ENCODE results near the gene CENPP.

CENPP gene

DNA sequence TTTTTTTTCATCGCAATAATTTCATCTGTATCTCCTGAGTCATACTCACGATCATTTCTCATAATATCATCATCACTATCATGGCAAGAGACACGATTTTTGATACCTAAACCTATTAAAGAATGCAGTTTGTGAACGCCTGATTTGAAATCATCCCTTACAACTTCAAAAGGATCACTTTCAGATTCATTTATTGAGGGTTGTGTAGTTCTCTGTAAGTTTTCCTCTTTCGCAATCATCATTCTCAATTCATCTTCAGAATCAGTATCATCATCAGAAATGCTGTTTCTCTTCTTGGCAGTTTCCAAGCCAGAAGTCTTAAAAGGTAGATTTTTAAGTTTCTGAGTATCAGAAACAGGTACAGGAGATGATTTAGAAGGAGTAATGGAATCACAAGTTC lies 10.3 kb upstream of the CENPP start:
- no peak overlapping the region for H3K4me3 ChIP-seq (ENCODE audit: low read depth in 1 of 2, low read length in 2 of 2)
- no peak overlapping the region for H3K27ac ChIP-seq (ENCODE audit: low read length)
- H3K36me3 ChIP-seq (ENCODE audit: control insufficient read depth in 1 of 2, insufficient read depth in 2 of 2, low read length in 2 of 2), result peaks cover 42 to 85% of the 10 kb centered on the region in 2 donors
- H3K9me3 ChIP-seq (ENCODE audit: control insufficient read depth in 1 of 2, low read length in 2 of 2), result no peaks in the 10 kb centered on the region
- H3K4me1 ChIP-seq (ENCODE audit: control insufficient read depth in 1 of 2, insufficient read depth in 2 of 2, low read length in 2 of 2), result peaks cover 0 to 5% of the 10 kb centered on the region in 2 donors
- H3K27me3 ChIP-seq (ENCODE audit: low read depth, low read length), result no peaks in the 10 kb centered on the region

DNA sequence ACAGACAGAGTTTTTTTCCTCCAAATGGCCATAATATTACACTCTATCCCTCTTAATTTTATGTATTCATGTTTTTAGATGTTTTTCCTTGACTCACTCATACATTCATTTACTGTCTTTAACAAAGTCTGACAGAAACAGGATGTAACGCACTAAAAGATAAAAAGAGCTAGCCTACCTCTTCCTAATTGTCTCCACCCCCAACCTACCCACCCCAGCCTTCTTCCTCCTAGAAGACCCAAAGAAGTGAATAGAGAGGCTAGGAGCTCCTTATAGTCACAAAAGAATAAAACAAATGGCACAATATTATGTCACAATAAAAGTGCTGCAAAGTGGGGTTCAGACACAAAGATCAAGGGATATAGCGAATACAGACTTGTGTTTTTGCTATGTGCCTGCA lies 1.3 kb upstream of the CENPP start:
- Histone ChIP-seq H3K27ac (ENCODE audit: low read length) (peak overlapping the region; percentile 99), H3K4me1 (ENCODE audit: control insufficient read depth in 1 of 2, insufficient read depth in 2 of 2, low read length in 2 of 2) (peaks cover 9 to 22% of the 10 kb centered on the region in 2 donors)

DNA sequence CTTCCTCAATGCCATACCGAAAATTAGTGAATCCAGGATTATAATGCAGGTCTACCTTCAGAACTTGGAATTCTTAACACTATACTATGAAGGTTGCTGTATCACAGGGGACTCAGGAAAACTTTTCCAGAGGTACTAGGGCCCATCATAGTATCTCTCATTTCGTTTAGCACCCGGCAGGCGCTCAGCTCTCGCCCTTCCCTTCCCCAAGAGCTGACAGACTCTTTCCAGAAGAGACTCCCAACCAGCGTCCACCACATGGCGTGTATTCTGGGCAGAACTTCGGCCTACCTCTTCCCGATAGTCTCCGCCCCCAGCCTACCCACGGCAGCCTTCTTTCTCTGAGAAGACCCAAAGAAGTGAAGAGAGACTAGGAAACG lies 874 bp upstream of the CENPP start:
- peaks cover 9 to 22% of the 10 kb centered on the region in 2 donors for H3K4me1 ChIP-seq (ENCODE audit: control insufficient read depth in 1 of 2, insufficient read depth in 2 of 2, low read length in 2 of 2)
- H3K9me3 ChIP-seq (ENCODE audit: control insufficient read depth in 1 of 2, low read length in 2 of 2), result no peaks in the 10 kb centered on the region
- peak overlapping the region; percentile 80 to 81 for H3K4me3 ChIP-seq (ENCODE audit: low read depth in 1 of 2, low read length in 2 of 2)
- peak overlapping the region; percentile 99 for H3K27ac ChIP-seq (ENCODE audit: low read length)
- H3K36me3 ChIP-seq (ENCODE audit: control insufficient read depth in 1 of 2, insufficient read depth in 2 of 2, low read length in 2 of 2), result peaks cover 10 to 20% of the 10 kb centered on the region in 2 donors
- no peaks in the 10 kb centered on the region for H3K27me3 ChIP-seq (ENCODE audit: low read depth, low read length)

More for the DNA sequence above, 1.3 kb upstream of the CENPP start:
- H3K36me3 ChIP-seq (ENCODE audit: control insufficient read depth in 1 of 2, insufficient read depth in 2 of 2, low read length in 2 of 2), result peaks cover 15 to 25% of the 10 kb centered on the region in 2 donors
- H3K4me3 ChIP-seq (ENCODE audit: low read depth in 1 of 2, low read length in 2 of 2), result peak overlapping the region; percentile 80 to 81
- no peaks in the 10 kb centered on the region for H3K27me3 ChIP-seq (ENCODE audit: low read depth, low read length)
- H3K9me3 ChIP-seq (ENCODE audit: control insufficient read depth in 1 of 2, low read length in 2 of 2), result no peaks in the 10 kb centered on the region

DNA sequence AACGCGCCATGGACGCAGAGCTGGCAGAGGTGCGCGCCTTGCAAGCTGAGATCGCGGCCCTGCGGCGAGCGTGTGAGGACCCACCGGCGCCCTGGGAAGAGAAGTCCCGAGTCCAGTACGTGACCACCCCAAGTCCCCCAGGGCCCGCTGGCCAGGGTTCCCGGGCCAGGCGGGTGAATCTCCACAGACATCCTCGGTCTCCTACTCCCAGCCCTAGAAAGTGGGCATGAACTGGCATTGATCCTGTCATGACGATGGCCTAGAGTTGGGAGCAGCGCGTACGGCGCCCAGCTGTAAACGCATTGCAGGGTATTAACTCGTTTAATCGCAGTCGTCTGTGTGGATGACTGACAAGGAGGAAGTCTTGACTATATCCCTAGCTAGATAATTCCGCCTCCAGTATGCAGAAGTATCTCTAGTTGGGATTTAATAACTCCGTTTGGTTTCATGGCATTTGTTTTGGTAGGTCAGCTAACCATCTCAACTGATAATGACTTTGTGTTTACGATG lies 293 bp downstream of the CENPP start:
- Histone ChIP-seq H3K4me3 (ENCODE audit: low read depth in 1 of 2, low read length in 2 of 2) (peak overlapping the region; percentile 80 to 81), H3K27me3 (ENCODE audit: low read depth, low read length) (no peaks in the 10 kb centered on the region), H3K36me3 (ENCODE audit: control insufficient read depth in 1 of 2, insufficient read depth in 2 of 2, low read length in 2 of 2) (peaks cover 6 to 14% of the 10 kb centered on the region in 2 donors), H3K27ac (ENCODE audit: low read length) (peak overlapping the region; percentile 99), H3K4me1 (ENCODE audit: control insufficient read depth in 1 of 2, insufficient read depth in 2 of 2, low read length in 2 of 2) (peaks cover 9 to 22% of the 10 kb centered on the region in 2 donors), H3K9me3 (ENCODE audit: control insufficient read depth in 1 of 2, low read length in 2 of 2) (no peaks in the 10 kb centered on the region)

DNA sequence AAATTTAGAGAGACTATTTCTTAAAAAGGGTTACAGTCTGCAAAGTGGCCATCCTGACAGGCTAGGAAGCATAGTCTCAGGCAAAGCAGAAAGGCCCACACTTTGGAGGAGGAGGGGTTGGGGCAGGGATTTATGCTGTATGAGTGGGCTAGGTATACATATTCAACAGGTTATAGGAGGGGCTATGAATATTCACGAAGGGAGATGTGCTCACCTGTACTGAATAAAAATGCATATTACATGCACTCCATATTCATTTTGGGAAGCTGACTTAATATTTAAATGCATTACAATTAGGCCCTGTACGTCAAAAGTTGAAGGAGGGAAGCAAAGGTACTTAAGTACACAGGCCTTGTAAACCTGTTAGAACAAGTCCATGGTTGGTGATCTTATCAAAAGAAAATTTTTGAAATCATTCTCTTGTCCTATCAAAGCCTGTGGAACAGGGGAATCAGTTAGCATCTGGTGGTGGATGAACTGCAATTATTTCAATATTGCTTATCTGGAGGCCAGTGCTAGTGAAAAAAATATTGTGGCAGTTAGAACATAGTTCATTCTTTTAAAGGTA lies 1.6 kb downstream of the CENPP start:
- Histone ChIP-seq H3K4me1 (ENCODE audit: control insufficient read depth in 1 of 2, insufficient read depth in 2 of 2, low read length in 2 of 2) (peaks cover 9 to 22% of the 10 kb centered on the region in 2 donors), H3K36me3 (ENCODE audit: control insufficient read depth in 1 of 2, insufficient read depth in 2 of 2, low read length in 2 of 2) (peaks cover 6 to 9% of the 10 kb centered on the region in 2 donors), H3K27ac (ENCODE audit: low read length) (no peak overlapping the region), H3K27me3 (ENCODE audit: low read depth, low read length) (no peaks in the 10 kb centered on the region), H3K9me3 (ENCODE audit: control insufficient read depth in 1 of 2, low read length in 2 of 2) (no peaks in the 10 kb centered on the region), H3K4me3 (ENCODE audit: low read depth in 1 of 2, low read length in 2 of 2) (no peak overlapping the region)

DNA sequence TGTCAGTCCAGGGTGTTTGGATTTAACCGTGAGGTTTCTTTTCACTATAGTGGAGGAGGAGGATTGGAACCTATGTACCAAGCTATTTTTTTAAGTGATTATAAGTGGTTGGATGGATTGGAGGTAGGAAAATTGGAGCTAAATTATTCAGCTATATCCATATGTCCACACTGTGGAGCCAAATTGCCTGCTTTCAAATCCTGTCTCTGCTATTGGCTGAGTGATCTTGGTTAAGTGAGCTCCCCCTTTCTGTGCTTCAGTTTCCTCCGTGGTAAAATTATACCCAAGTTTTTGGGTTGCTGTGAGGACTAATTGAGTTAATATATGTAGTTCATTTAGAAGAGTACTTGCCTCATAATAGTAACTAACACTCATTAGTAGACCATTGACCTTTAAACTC lies 2.5 kb downstream of the CENPP start:
- no peak overlapping the region for H3K27ac ChIP-seq (ENCODE audit: low read length)
- peaks cover under 1% of the 10 kb centered on the region in 2 donors for H3K36me3 ChIP-seq (ENCODE audit: control insufficient read depth in 1 of 2, insufficient read depth in 2 of 2, low read length in 2 of 2)
- peaks cover 9 to 22% of the 10 kb centered on the region in 2 donors for H3K4me1 ChIP-seq (ENCODE audit: control insufficient read depth in 1 of 2, insufficient read depth in 2 of 2, low read length in 2 of 2)
- H3K9me3 ChIP-seq (ENCODE audit: control insufficient read depth in 1 of 2, low read length in 2 of 2), result no peaks in the 10 kb centered on the region
- no peaks in the 10 kb centered on the region for H3K27me3 ChIP-seq (ENCODE audit: low read depth, low read length)
- no peak overlapping the region for H3K4me3 ChIP-seq (ENCODE audit: low read depth in 1 of 2, low read length in 2 of 2)

DNA sequence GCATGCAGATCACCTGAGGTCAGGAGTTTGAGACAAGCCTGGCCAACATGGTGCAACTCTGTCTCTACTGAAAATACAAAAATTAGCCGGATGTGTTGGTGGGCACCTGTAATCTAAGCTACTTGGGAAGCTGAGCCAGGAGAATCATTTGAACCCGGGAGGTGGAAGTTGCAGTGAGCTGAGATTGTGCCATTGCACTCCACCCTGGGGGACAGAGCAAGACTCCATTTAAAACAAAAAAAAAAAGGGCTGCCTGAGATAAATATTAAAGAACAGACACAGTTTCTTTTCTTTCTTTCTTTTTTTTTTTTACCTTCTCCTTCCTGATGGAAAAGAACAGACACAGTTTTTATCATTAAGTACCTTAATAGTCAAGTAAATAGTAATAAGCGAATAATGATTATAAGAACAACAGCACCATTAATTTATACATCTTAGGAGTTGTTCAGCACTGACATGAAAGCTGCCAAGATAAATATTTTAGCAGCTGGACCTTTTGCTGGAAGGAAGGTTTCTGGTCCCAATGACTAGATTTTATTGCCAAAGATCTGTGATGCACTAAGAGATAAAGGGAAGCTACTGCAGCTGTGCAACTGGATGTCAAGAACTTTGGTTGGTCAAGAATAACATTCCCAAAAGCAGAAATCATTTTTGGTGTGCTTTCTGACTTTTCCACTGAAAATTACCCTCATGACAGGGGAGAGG lies 7.0 kb downstream of the CENPP start:
- Histone ChIP-seq H3K27me3 (ENCODE audit: low read depth, low read length) (no peaks in the 10 kb centered on the region), H3K27ac (ENCODE audit: low read length) (no peak overlapping the region), H3K4me1 (ENCODE audit: control insufficient read depth in 1 of 2, insufficient read depth in 2 of 2, low read length in 2 of 2) (no peaks in the 10 kb centered on the region), H3K36me3 (ENCODE audit: control insufficient read depth in 1 of 2, insufficient read depth in 2 of 2, low read length in 2 of 2) (no peaks in the 10 kb centered on the region), H3K4me3 (ENCODE audit: low read depth in 1 of 2, low read length in 2 of 2) (no peak overlapping the region), H3K9me3 (ENCODE audit: control insufficient read depth in 1 of 2, low read length in 2 of 2) (no peaks in the 10 kb centered on the region)

DNA sequence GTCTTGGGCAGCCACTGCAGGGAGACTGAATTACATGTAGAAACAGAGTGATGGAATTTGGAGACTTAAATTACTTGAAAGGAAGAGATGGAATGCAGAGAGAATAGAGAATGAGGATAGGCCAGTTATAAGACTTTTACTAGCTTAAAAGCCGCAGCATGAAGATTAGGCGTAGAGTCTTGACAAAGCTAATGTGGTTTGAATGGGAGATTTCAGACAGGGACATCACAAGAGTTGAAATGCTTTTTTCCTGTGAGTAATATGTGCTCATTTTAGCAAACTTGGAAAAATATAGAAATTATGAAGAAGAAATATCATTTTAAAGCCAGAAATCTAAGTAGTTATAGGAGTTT lies 7.5 kb downstream of the CENPP start:
- H3K4me3 ChIP-seq (ENCODE audit: low read depth in 1 of 2, low read length in 2 of 2), result no peak overlapping the region
- peaks cover 0 to under 1% of the 10 kb centered on the region in 2 donors for H3K36me3 ChIP-seq (ENCODE audit: control insufficient read depth in 1 of 2, insufficient read depth in 2 of 2, low read length in 2 of 2)
- no peaks in the 10 kb centered on the region for H3K27me3 ChIP-seq (ENCODE audit: low read depth, low read length)
- no peaks in the 10 kb centered on the region for H3K4me1 ChIP-seq (ENCODE audit: control insufficient read depth in 1 of 2, insufficient read depth in 2 of 2, low read length in 2 of 2)
- H3K27ac ChIP-seq (ENCODE audit: low read length), result no peak overlapping the region
- no peaks in the 10 kb centered on the region for H3K9me3 ChIP-seq (ENCODE audit: control insufficient read depth in 1 of 2, low read length in 2 of 2)

DNA sequence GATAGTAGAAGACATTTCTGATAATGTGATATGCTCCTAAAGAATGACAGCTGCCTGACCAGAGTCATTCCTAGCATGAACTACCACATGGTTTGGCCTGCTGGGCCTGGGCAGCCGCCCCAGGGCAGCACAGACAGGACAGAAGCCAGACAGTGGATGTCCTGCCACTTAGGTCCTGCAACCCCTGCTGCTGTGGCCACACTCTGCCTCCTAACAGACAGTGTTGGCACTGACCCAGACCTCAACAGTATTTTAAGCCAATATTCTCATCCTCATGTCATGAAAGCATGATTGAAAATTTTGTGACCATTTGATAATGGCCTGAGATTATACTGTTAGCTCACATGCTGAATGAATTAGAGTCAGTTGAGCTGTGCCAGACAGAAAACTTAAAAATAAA lies 15.8 kb downstream of the CENPP start:
- no peak overlapping the region for H3K4me3 ChIP-seq (ENCODE audit: low read depth in 1 of 2, low read length in 2 of 2)
- no peaks in the 10 kb centered on the region for H3K9me3 ChIP-seq (ENCODE audit: control insufficient read depth in 1 of 2, low read length in 2 of 2)
- no peak overlapping the region for H3K27ac ChIP-seq (ENCODE audit: low read length)
- H3K36me3 ChIP-seq (ENCODE audit: control insufficient read depth in 1 of 2, insufficient read depth in 2 of 2, low read length in 2 of 2), result peaks cover 0 to 7% of the 10 kb centered on the region in 2 donors
- peaks cover 0 to 8% of the 10 kb centered on the region in 2 donors for H3K4me1 ChIP-seq (ENCODE audit: control insufficient read depth in 1 of 2, insufficient read depth in 2 of 2, low read length in 2 of 2)
- no peaks in the 10 kb centered on the region for H3K27me3 ChIP-seq (ENCODE audit: low read depth, low read length)

DNA sequence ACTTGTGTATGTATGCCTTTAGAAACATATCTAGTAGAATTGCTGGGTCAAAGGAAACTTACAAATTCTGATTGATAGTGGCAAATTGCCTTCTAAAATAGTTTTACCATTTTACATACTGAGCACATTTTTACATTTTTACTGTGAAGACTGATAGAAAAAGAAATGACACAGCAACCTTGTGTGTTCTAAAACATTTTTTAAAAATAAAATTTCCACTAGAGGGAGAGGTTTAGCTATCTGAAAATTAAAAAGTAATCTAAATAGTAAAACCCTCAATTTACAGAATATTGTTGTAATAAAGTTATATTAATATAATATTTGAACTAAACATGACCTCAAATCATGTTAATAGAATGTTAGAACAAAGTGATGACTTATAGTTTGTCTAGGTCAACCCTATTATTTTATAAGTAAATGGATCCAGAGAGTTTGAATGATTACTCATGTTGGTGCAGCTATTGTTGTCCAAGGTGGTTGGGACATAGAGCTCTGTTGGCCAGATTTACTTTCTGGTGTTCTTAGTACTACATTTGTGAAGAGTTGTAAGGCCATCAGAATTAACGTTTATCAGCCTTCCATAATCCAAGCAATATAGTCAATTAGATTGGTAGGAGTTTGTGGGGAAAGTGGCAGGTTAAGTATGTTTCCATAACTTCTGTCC lies 17.2 kb downstream of the CENPP start:
- Histone ChIP-seq H3K4me1 (ENCODE audit: control insufficient read depth in 1 of 2, insufficient read depth in 2 of 2, low read length in 2 of 2) (peaks cover 0 to 8% of the 10 kb centered on the region in 2 donors), H3K27ac (ENCODE audit: low read length) (no peak overlapping the region), H3K9me3 (ENCODE audit: control insufficient read depth in 1 of 2, low read length in 2 of 2) (no peaks in the 10 kb centered on the region), H3K36me3 (ENCODE audit: control insufficient read depth in 1 of 2, insufficient read depth in 2 of 2, low read length in 2 of 2) (peaks cover 0 to 7% of the 10 kb centered on the region in 2 donors), H3K4me3 (ENCODE audit: low read depth in 1 of 2, low read length in 2 of 2) (no peak overlapping the region), H3K27me3 (ENCODE audit: low read depth, low read length) (no peaks in the 10 kb centered on the region)

DNA sequence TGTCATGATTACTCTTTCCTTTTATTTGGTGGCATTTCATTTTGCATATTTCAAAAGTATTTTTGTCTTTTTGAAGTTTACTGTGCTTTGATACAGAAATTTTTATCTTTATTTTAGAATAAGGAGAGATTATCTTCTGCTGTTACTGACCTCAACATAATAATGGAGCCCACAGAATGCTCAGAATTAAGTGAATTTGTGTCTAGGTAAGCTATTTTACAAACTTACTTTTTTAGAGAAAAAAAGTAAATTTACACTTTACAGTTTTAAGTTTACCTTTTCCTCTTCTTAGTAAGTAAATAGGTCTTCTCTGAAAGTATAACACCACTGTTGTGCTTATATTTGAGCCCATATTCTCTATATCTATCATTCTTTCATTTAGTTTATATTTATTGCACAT lies 19.8 kb downstream of the CENPP start:
- Histone ChIP-seq H3K4me1 (ENCODE audit: control insufficient read depth in 1 of 2, insufficient read depth in 2 of 2, low read length in 2 of 2) (peaks cover 0 to 8% of the 10 kb centered on the region in 2 donors), H3K9me3 (ENCODE audit: control insufficient read depth in 1 of 2, low read length in 2 of 2) (no peaks in the 10 kb centered on the region), H3K27ac (ENCODE audit: low read length) (no peak overlapping the region), H3K36me3 (ENCODE audit: control insufficient read depth in 1 of 2, insufficient read depth in 2 of 2, low read length in 2 of 2) (no peaks in the 10 kb centered on the region), H3K4me3 (ENCODE audit: low read depth in 1 of 2, low read length in 2 of 2) (no peak overlapping the region), H3K27me3 (ENCODE audit: low read depth, low read length) (no peaks in the 10 kb centered on the region)
